Right renal pelvis (tissue), 4 donors: ENCODE data around the gene CRTC2. TPM values are rescaled to one million over a fixed set of nuclear protein-coding genes. Genes with fewer than 3 reads are reported as not detected.
"Not testable (repeated sequence)": the region's sequence is repeated elsewhere in the genome, so short reads cannot be mapped to it uniquely, and the experiment has no call there.

Experiments used
- DNase-seq, 4 donors: peaks; one replicate each; pipeline ENCODE4 v3.0.0-alpha.2; 2013; ENCODE audit warnings: low read depth in 4 of 4, low spot score in 3 of 4, missing footprints in 1 of 4
- polyA plus RNA-seq, 4 donors: library from polyadenylated mRNA; unstranded; fragments of 120-200 nt; gene quantifications; one replicate each; pipeline ENCODE4 v1.2.1, GENCODE V29; 2013; ENCODE audit not compliant: insufficient read length in 4 of 4

CRTC2 gene
- polyA plus RNA-seq, 4 donors = 38.8 to 44.3 (median 41.3) TPM

DNA sequence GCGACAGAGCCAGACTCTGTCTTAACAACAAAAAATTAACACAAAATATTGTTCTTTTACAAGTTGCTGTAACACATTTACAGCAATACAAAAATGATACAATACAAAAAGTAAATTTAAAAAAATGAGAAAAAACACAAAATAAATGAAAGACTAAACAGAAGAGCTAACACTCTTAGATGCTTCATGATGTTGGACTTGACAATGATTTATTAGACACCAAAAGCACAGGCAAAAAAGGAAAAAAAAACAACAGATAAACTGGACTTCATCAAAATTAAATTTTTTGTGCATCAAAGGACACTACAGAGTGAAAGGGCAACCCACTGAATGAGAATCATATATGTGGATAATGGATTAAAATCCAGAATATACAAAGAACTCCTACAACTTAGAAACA is 52.0 kb downstream of the CRTC2 start:
- DNase-seq = no peak

DNA sequence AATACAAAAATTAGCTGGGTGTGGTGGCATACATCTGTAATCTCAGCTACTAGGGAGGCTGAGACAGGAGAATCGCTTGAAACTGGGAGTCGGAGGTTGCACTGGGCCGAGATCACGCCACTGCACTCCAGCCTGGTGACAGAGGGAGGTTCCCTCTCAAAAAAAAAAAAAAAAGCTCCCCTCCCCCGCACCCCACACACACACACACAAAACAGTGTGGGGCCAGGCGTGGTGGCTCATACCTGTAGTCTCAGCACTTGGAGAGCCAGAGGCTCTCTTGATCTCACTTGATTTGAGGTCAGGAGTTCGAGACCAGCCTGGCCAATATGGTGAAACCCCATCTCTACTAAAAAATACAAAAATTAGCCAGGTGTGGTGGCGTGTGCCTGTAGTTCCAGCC is 52.5 kb downstream of the CRTC2 start:
- DNase-seq = not testable (repeated sequence)

DNA sequence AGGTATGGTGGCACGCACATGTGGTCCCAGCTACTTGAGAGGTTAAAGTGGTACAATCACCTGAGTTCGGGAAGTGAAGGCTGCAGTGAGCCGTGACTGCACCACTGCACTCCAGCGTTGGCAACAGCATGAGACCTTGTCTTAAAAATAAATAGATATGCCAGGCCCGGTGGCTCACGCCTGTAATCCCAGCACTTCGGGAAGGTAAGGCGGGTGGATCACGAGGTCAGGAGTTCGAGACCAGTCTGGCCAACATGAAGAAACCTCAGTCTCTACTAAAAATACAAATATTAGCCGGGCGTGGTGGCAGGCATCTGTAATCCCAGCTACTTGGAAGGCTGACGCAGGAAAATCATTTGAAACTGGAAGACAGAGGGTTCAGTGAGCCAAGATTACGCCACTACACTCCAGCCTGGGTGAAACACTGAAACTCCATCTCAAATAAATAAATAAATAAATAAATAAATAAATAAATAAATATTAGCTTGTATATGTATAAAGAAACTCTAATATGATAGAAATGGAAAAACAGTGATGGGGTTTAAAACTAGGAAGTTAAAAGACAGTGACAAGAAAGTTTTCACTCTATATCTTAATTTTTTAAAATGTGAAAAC is 54.5 kb downstream of the CRTC2 start:
- no peak for DNase-seq

DNA sequence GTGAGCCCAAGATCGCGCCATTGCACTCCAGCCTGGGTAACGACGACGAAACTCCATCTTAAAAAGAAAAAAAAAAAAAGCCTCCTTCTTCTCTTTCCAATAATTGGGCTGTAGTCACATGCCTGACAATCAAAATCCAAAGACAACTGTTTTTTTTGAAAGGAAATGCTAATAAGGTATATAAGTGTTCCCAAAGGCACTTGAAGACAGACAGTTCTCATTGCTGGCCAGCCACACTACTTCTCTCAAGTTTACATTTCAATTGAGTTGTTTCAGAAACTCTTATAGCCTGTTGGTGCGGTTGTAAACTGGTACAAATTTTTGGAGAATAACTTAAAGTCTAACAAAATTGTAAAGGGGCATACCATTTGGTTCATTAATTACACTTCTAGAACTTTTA is 58.9 kb downstream of the CRTC2 start:
- no peak for DNase-seq

Other genes with a start within 250 kb of the CRTC2 start
- gene INTS3, start 230.6 kb downstream of the CRTC2 start, polyA plus RNA-seq = 100 to 1,000 TPM in 2 of 4 donors, 10 to 100 TPM in 2; 89.5 to 122 (median 97.7) TPM
- gene SLC27A3, start 183.2 kb downstream of the CRTC2 start, polyA plus RNA-seq = 10 to 100 TPM; 34.0 to 44.8 (median 37.3) TPM
- gene GATAD2B, start 35.6 kb downstream of the CRTC2 start, polyA plus RNA-seq = 10 to 100 TPM; 24.1 to 30.4 (median 24.9) TPM
- gene DENND4B, start 11.9 kb downstream of the CRTC2 start, polyA plus RNA-seq = 10 to 100 TPM; 27.6 to 40.0 (median 32.9) TPM
- gene SLC39A1, start 4.9 kb upstream of the CRTC2 start, polyA plus RNA-seq = 10 to 100 TPM; 80.8 to 96.4 (median 89.8) TPM
- 10 to 100 TPM; 31.4 to 37.0 (median 34.8) TPM for gene CREB3L4, start 9.3 kb upstream of the CRTC2 start, polyA plus RNA-seq
- 100 to 1,000 TPM; 106 to 122 (median 113) TPM for gene JTB, start 19.1 kb upstream of the CRTC2 start, polyA plus RNA-seq
- gene RAB13, start 27.7 kb upstream of the CRTC2 start, polyA plus RNA-seq = 100 to 1,000 TPM; 155 to 169 (median 160) TPM
- gene RPS27, start 32.1 kb upstream of the CRTC2 start, polyA plus RNA-seq = 1,000 to 10,000 TPM; 2,530 to 3,078 (median 2,700) TPM
- gene NUP210L, start 196.5 kb upstream of the CRTC2 start, polyA plus RNA-seq = under 1 TPM; 0.03 to 0.09 (median 0.05) TPM
- 100 to 1,000 TPM; 262 to 286 (median 278) TPM for gene TPM3, start 233.5 kb upstream of the CRTC2 start, polyA plus RNA-seq
- not detected for gene CFAP141, start 247.7 kb upstream of the CRTC2 start, polyA plus RNA-seq